Parathyroid adenoma (tissue), 2 donors: Measurements from ENCODE around the gene ZBTB1.
A peak's percentile ranks its signal among the peaks of the same experiment; 100 is the strongest.
"Not testable (repeated sequence)": the region's sequence is repeated elsewhere in the genome, so short reads cannot be mapped to it uniquely, and the experiment has no call there.

ENCODE experiments used
- H2AFZ ChIP-seq: fragments of 300-600 bp; sonication (generic); one replicate; pipeline ENCODE4 v1.7.0; 2017; ENCODE audit warnings: antibody characterized with exemption, mild to moderate bottlenecking
- H3K27ac ChIP-seq: fragments of 300-600 bp; sonication (generic); one replicate; pipeline ENCODE4 v1.7.0; 2017
- H3K27me3 ChIP-seq: fragments of 300-600 bp; sonication (generic); one replicate; pipeline ENCODE4 v1.7.0; 2017; ENCODE audit warnings: low read length; ENCODE audit not compliant: control insufficient read depth, insufficient read depth
- H3K36me3 ChIP-seq: fragments of 300-600 bp; sonication (generic); one replicate; pipeline ENCODE4 v1.7.0; 2017; ENCODE audit warnings: low read length; ENCODE audit not compliant: control insufficient read depth, insufficient read depth
- H3K4me1 ChIP-seq: fragments of 300-600 bp; sonication (generic); one replicate; pipeline ENCODE4 v1.7.0; 2017; ENCODE audit warnings: control low read depth
- H3K4me2 ChIP-seq: fragments of 300-600 bp; sonication (generic); one replicate; pipeline ENCODE4 v1.7.0; 2017; ENCODE audit warnings: low read length
- H3K4me3 ChIP-seq: fragments of 300-600 bp; sonication (generic); one replicate; pipeline ENCODE4 v1.7.0; 2017; ENCODE audit warnings: low read depth, low read length
- H3K79me2 ChIP-seq: fragments of 300-600 bp; sonication (generic); one replicate; pipeline ENCODE4 v1.7.0; 2017; ENCODE audit warnings: control low read depth
- H3K9ac ChIP-seq: fragments of 300-600 bp; sonication (generic); one replicate; pipeline ENCODE4 v1.7.0; 2017; ENCODE audit warnings: mild to moderate bottlenecking
- H3K9me3 ChIP-seq: fragments of 300-600 bp; sonication (generic); one replicate; pipeline ENCODE4 v1.7.0; 2017; ENCODE audit warnings: low read length; ENCODE audit not compliant: control insufficient read depth
- CTCF ChIP-seq: fragments of 300-600 bp; sonication (generic); IDR thresholded peaks from one replicate; pipeline ENCODE4 v1.7.0; 2017; ENCODE audit warnings: antibody characterized with exemption, mild to moderate bottlenecking
- donor health status: primary hyperparathyroidism.

The ZBTB1 gene

DNA sequence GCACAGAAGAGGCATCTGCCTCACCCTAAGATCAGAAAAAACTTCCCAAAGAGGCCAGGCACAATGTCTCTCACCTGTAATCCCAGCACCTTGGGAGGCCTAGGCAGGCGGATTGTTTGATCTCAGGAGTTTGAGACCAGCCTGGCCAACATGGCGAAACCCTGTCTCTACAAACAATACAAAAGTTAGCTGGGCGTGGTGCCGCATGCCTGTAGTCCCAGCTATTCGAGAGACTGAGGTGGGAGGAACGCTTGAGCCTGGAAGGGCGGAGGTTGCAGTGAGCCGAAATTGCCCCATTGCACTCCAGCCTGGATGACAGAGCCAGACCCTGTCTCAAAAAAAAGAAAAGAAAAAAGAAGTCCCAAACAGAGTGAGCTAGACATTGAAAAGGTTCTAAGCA, 4.5 kb downstream of the ZBTB1 start:
- Histone ChIP-seq H3K4me1 (peaks cover 9% of the 10 kb centered on the region), H3K4me2 (no peak overlapping the region), H3K27me3 (no peaks in the 10 kb centered on the region), H3K9ac (no peak overlapping the region), H3K27ac (no peak overlapping the region), H3K79me2 (peaks cover 29% of the 10 kb centered on the region), H3K4me3 (no peak overlapping the region), H3K36me3 (no peaks in the 10 kb centered on the region), H2AFZ (no peak overlapping the region), H3K9me3 (no peaks in the 10 kb centered on the region)
- TF ChIP-seq CTCF: no peak

GRCh38 chr14:64510825-64511671, 6.5 kb downstream of the ZBTB1 start:
- H2AFZ ChIP-seq: no peak overlapping the region
- peak overlapping the region; percentile 3 for H3K4me3 ChIP-seq
- peaks cover 9% of the 10 kb centered on the region for H3K4me1 ChIP-seq
- no peak overlapping the region for H3K27ac ChIP-seq
- no peaks in the 10 kb centered on the region for H3K27me3 ChIP-seq
- TF ChIP-seq CTCF: peak; percentile 94
- H3K9me3 ChIP-seq: no peaks in the 10 kb centered on the region
- no peak overlapping the region for H3K4me2 ChIP-seq
- H3K9ac ChIP-seq: no peak overlapping the region
- H3K79me2 ChIP-seq: peaks cover 25% of the 10 kb centered on the region
- no peaks in the 10 kb centered on the region for H3K36me3 ChIP-seq

DNA sequence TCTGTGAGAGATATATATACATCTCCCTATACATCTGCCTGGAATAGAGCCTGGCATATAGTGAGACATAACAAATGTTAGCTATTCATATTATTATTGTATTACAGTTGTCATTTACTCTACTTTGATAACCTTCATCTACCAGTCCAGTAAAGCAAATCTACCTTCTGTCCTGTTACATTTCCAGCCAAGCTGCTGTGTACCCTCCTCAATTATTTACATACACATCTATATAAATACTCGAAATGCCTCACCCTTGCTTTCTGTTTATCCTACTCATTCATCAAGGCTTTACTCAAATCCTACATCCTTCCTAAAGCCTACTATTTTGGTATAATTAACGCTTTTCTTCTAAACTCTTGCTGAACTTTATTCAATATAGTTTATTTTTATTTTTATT, 8.7 kb downstream of the ZBTB1 start:
- H3K4me1 ChIP-seq: peaks cover 13% of the 10 kb centered on the region
- no peak for TF ChIP-seq CTCF
- H3K9ac ChIP-seq: no peak overlapping the region
- no peak overlapping the region for H3K27ac ChIP-seq
- H2AFZ ChIP-seq: no peak overlapping the region
- no peak overlapping the region for H3K4me3 ChIP-seq
- no peaks in the 10 kb centered on the region for H3K9me3 ChIP-seq
- H3K27me3 ChIP-seq: no peaks in the 10 kb centered on the region
- no peaks in the 10 kb centered on the region for H3K36me3 ChIP-seq
- H3K4me2 ChIP-seq: no peak overlapping the region
- peaks cover 23% of the 10 kb centered on the region for H3K79me2 ChIP-seq

DNA sequence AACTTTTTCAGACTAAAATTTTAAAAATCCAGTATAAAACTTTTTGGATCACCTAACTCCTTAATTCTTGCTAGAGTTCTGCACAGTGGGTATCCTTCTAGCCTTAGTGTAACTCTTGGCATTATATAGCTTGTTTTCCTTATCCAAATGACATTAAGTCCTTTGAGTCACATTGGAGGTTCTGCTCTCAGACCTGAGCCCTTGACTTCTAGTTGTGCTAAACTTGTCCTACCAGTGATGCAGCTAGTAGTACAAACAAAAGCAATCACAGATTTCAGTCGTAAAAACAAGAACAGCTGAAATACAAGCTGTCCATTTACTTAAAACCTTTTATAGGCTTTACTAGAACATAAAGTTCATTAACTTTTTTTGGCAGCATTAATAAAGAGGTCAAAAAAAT, 10.5 kb downstream of the ZBTB1 start:
- Histone ChIP-seq H3K4me2 (no peak overlapping the region), H3K4me1 (peaks cover 16% of the 10 kb centered on the region), H3K9me3 (no peaks in the 10 kb centered on the region), H3K9ac (no peak overlapping the region), H3K4me3 (no peak overlapping the region), H3K36me3 (no peaks in the 10 kb centered on the region), H3K27me3 (no peaks in the 10 kb centered on the region), H3K79me2 (peaks cover 23% of the 10 kb centered on the region), H2AFZ (no peak overlapping the region), H3K27ac (no peak overlapping the region)
- no peak for TF ChIP-seq CTCF

DNA sequence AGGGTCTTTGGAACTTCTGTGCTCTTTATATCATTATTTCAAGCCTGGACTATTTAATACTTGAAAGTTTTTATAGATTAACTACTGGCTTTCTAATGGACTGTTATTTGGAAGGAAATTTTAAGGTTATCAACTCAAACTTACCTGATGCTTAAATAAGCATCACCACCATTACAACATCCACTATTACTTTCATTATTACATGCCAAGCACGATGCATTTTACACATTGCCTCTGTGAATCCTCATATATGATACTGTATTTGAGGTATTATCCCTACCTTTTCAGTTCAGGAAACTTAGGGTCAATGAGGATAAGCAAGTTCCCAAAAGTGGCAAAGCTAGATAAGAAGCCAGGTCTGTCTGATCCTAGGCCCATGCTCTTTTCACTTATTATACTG, 12.4 kb downstream of the ZBTB1 start:
- peaks cover 31% of the 10 kb centered on the region for H3K79me2 ChIP-seq
- no peak overlapping the region for H3K9ac ChIP-seq
- no peak overlapping the region for H2AFZ ChIP-seq
- H3K4me2 ChIP-seq: no peak overlapping the region
- H3K4me3 ChIP-seq: no peak overlapping the region
- no peak for TF ChIP-seq CTCF
- peaks cover 7% of the 10 kb centered on the region for H3K4me1 ChIP-seq
- H3K36me3 ChIP-seq: no peaks in the 10 kb centered on the region
- H3K27ac ChIP-seq: no peak overlapping the region
- H3K27me3 ChIP-seq: no peaks in the 10 kb centered on the region
- no peaks in the 10 kb centered on the region for H3K9me3 ChIP-seq

- H3K9me3 ChIP-seq, H3K27me3 ChIP-seq, H3K4me3 ChIP-seq, H3K4me1 ChIP-seq, H3K9ac ChIP-seq, H3K36me3 ChIP-seq, H3K4me2 ChIP-seq, H2AFZ ChIP-seq: not testable (repeated sequence)
- peaks cover 25% of the 10 kb centered on the region for H3K79me2 ChIP-seq
- peak overlapping the region; percentile 52 for H3K27ac ChIP-seq
Measured at GRCh38 chr14:64517667-64518066, 13.1 kb downstream of the ZBTB1 start.
